ENCODE data around the gene RTBDN.
A peak's percentile ranks its signal among the peaks of the same experiment; 100 is the strongest.

The RTBDN gene

GRCh38 chr19:12841094-12841493, 6.7 kb upstream of the RTBDN start:
- DNase-seq, result peak; percentile 79 to 82
- no peak for TF ChIP-seq POLR2A (IDR thresholded peaks at IDR 0.05; ENCODE audit: low read length)
- TF ChIP-seq GATA1 (IDR thresholded peaks at IDR 0.05; ENCODE audit: low read depth, low read length), result no peak

DNA sequence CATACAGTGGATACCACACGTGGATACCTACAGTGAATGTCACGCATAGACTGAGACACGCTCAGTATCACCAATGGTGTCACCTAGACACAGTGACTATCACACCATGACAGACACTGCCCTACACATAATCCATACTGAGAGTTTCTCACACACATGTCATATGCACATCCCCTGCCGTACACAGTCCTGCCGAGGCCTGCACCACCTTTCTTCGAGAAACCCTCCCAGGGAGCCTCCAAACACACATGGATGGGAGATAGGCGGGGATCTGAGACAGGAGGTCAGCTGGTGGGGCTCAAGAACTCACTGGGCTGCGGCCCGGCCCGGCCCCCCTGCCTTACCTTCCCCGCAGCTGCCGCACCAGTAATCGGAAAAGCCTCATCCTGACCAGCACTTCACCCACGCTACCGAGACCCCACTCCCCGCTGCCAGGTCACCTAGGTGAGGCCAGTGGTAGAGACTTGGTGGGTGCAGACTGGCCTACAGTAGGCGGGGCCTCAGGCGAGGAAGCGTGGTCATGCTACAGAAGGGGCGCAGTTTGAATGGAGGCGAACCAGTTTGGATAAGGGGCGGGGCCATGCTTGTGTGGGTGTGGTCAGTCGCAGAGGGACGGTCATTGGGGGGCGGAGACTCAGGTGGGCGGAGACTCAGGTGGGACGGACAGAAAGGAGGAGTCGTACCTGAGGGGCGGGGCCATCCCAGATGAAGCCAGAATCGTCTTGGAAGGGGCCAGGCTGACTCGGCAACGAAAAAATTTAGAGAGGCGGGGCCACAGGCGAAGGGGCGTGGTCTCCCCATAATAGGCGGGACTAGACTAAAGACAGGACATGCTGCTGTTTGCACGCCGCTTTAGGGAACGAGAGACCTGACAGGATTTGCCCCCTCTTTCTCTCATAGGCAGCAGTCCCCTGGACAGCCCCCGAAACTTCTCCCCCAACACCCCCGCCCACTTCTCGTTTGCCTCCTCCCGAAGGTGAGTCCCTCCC, 6.0 kb upstream of the RTBDN start:
- TF ChIP-seq POLR2A (IDR thresholded peaks at IDR 0.05; ENCODE audit: low read length), result no peak
- no peak for TF ChIP-seq GATA1 (IDR thresholded peaks at IDR 0.05; ENCODE audit: low read depth, low read length)
- DNase-seq, result peak; percentile 92 to 95

DNA sequence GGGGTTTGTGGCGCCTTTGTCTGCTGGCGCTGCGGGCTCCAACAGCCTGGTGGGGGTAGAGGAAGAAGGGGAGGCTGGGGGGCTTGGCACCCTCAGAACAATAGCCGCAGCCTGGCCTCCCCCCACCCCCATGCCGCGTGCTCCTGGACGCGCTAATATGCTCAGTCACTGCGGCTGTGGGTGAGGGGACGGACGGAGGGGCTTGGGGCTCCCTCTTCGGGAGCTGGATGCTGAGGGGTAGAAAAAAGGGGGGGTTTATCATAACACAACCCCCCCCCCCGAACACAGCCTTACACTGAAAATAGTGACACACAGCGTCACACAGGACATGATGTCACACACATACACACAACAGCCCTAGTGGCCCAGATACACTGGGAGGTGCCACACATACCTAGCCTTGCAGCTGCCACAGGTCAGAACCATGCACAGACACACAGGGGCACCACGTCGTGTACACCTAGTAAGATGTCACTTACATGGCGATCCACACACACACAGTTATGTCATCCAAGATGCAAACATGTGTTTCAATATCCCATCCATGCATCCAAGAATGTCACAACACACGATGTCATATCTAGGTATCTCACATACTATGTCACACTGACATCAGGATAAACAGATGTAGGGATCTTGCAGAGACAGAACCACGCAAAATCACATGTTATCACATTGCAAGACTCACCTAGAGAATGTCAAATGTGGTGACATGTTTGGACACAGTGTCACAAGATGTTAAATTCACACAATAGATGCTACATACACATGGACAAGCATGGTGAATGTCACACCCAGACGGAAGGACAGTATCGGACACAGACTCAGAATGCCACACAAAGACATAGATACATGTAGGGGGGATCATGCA, 4.7 kb upstream of the RTBDN start:
- peak; percentile 48 to 53 for DNase-seq
- TF ChIP-seq GATA1 (IDR thresholded peaks at IDR 0.05; ENCODE audit: low read depth, low read length) (no peak), POLR2A (IDR thresholded peaks at IDR 0.05; ENCODE audit: low read length) (no peak)

DNA sequence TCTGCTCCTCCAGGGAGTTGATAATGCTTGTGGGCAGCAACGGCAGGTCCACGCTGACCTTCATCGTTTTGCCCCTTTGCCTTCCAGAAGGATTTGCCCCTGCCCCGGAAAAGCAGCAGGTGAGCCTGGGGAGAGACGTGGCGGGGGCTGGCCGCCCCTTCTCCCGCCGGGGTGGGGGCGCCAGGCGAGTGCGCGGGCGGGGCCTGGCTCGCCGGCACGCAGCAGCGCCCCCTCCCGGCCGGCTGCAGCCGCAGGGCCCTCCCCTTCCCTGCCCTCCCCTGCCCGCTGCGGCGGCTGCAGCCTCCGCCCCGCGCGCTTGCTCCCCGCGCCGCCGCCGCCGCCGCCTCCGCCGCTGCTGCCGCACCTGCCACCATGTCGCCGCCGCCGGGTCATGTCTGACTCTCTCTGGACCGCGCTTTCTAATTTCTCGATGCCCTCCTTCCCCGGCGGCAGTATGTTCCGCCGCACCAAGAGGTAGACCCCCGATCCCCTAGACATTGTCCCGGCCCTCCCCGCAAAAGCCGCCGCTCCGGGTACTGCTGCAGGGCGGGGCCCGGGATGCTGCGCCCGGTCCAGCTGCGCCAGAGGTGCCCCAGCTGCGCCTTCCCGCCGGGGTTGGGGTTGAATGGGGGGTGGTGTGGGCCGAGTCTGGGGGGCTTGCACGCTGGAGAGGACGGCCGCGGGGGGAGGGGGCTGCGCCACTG, 4.0 kb upstream of the RTBDN start, which contains the start of gene MAST1:
TSS of gene MAST1 (plus strand) at position 334 of the 704 bp plus-strand sequence. CDS start at position 392, 58 bp downstream.
- TF ChIP-seq GATA1 (IDR thresholded peaks at IDR 0.05; ENCODE audit: low read depth, low read length) (no peak), POLR2A (IDR thresholded peaks at IDR 0.05; ENCODE audit: low read length) (no peak)
- peak; percentile 83 to 91 for DNase-seq

DNA sequence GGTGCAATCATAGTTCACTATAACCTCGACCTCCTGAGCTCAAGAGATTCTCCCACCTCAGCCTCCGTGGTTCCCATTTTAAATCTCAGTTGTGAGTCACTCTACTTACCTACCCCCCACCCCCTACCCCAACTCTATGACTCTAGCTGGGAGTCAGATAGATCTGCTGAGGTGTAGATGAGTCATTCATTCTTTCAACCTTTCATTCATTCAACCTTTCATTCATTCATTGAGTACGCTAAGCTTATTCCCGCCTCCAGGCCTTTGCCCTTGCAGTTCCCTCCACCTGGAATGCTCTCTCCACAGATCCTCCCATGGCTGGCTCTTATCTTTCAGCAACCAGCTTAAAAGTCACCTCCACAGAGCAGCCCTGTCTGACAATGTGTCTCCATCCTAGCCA, 2.8 kb upstream of the RTBDN start:
- no peak for DNase-seq
- TF ChIP-seq POLR2A (IDR thresholded peaks at IDR 0.05; ENCODE audit: low read length), result no peak
- no peak for TF ChIP-seq GATA1 (IDR thresholded peaks at IDR 0.05; ENCODE audit: low read depth, low read length)

GRCh38 chr19:12836529-12836863, 2.1 kb upstream of the RTBDN start:
- no peak for TF ChIP-seq GATA1 (IDR thresholded peaks at IDR 0.05; ENCODE audit: low read depth, low read length)
- no peak for TF ChIP-seq POLR2A (IDR thresholded peaks at IDR 0.05; ENCODE audit: low read length)
- no peak for DNase-seq

GRCh38 chr19:12834976-12835757, 788 bp upstream of the RTBDN start:
- TF ChIP-seq POLR2A (IDR thresholded peaks at IDR 0.05; ENCODE audit: low read length), result no peak
- TF ChIP-seq GATA1 (IDR thresholded peaks at IDR 0.05; ENCODE audit: low read depth, low read length), result no peak
- DNase-seq, result peak; percentile 74 to 75

DNA sequence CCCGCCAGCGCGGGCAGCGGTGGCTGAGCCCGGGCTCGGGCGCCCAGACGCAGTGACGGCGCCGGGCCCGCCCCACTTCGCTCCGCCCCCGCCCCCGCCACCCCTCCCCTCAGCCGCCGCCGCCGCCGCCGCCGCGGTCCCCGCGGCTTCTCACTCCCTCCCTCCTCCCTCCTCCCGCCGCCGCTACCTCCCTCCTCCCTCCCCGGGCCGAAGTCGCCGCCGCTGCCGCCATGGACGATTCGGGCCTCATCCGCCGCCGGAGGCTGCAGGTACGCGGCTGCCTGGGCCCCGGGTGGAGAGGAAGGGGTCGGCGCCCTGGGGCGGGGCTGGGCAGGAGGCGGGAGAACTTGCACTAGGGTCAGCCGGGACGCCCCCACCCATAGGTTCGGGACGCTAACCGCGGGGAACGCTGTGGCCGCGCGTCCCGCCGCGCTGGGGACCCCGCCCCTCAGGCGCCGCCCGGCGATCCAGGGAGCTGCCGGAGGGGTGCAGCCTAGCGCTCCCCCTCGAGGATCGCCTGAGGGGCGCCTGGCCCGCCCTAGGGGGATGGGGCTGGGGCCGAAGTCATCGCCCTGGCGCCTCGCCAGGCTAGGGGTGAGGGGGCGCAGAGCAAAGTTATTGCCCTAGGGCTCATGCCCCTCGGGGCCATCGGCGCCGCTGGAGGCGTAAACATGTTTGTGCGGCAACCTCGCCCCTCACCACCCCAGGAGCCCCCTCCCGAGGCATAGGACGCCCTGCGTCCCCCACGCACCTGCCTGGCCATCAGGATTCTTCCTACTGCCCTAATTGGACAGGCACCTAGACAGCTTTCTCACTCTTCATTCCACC, 427 bp downstream of the RTBDN start:
- peak; percentile 72 to 84 for DNase-seq
- no peak for TF ChIP-seq POLR2A (IDR thresholded peaks at IDR 0.05; ENCODE audit: low read length)
- no peak for TF ChIP-seq GATA1 (IDR thresholded peaks at IDR 0.05; ENCODE audit: low read depth, low read length)

GRCh38 chr19:12833418-12833737, 1.0 kb downstream of the RTBDN start:
- no peak for DNase-seq
- TF ChIP-seq GATA1 (IDR thresholded peaks at IDR 0.05; ENCODE audit: low read depth, low read length) (no peak), POLR2A (IDR thresholded peaks at IDR 0.05; ENCODE audit: low read length) (no peak)

DNA sequence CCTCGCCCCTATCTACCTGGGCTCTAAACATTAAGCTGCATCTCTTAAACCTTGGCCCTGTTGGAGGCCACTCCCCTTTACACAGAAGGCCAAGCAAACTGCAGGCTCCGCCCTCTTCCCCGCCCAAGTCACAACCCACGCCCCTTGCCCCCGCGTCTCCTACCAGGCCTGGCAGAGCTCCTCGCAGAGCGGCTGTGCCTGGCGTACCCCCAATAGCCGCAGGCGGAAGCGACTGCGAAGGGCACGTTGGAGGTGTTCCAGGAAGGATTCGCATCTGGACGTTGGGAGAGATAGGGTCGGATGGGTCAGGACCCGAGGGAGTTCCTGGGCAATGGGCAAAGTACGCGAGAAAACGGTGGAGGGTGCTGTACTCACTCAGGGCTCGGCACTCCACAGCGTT, 5.9 kb downstream of the RTBDN start:
- DNase-seq, result peak; percentile 58 to 67
- TF ChIP-seq POLR2A (IDR thresholded peaks at IDR 0.05; ENCODE audit: low read length) (no peak), GATA1 (IDR thresholded peaks at IDR 0.05; ENCODE audit: low read depth, low read length) (no peak)

DNA sequence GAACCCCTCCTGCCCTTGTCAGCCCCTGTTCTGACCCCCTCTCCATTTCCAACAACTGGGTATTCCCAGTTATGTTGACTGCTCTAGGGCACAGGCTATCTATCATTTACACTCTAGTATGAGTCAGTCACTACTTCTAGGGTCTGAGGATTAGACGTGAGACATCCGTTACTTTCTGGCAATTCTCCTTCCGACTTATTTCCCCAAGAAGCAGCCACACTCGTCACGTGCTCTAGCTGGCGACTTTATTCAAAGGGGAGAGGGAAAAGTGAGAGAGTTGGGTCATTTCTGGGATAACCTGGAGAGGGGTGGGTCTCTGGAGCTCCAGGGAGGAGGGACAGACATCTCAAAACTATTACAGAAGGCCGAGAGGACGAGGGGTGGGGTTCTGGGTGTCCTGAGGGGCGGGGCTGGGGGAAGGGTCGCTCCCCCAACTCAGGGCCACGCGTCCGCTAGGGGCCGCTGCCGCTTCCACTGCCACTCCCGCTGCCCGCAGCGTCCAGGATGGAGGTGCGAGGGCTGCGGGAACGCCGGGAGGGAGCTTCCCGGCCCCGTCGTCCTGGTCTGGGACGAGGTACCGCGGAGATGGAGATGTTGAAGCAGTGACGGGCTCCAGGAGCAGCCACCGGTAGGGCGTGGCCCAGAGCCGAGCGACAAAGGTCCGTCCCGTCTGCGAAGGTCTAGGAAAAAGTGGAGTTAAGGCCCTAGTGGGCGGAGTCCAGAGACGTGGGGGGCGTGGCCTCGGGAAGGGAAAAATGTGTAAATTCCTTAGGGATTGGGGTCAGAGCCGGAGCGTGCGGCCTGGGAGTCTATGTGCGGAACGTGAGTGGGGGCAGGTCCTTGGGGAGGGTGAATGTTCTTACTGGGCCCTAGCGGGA, 8.9 kb downstream of the RTBDN start:
- TF ChIP-seq POLR2A (IDR thresholded peaks at IDR 0.05; ENCODE audit: low read length) (no peak), GATA1 (IDR thresholded peaks at IDR 0.05; ENCODE audit: low read depth, low read length) (no peak)
- peak; percentile 44 to 55 for DNase-seq

Measured in erythroblast (primary cell).